GM23338 (cell line): ENCODE measurements around the gene NRP1. TPM values are rescaled to one million over a fixed set of nuclear protein-coding genes. Genes with fewer than 3 reads are reported as not detected.

Source experiments
- ETS1 ChIP-seq: IDR thresholded peaks from 2 replicates; pipeline ENCODE4 v1.6.1; 2016; ENCODE audit warnings: antibody characterized with exemption
- REST ChIP-seq: IDR thresholded peaks from one replicate; pipeline ENCODE4 v1.6.1; 2018; ENCODE audit warnings: antibody characterized with exemption; ENCODE audit not compliant: unreplicated experiment
- STAT1 ChIP-seq: IDR thresholded peaks from one replicate; pipeline ENCODE4 v1.6.1; 2016; ENCODE audit warnings: antibody characterized with exemption; ENCODE audit not compliant: unreplicated experiment
- ZNF114 ChIP-seq: fragments of 250-450 bp; sonication (Bioruptor Pico); IDR thresholded peaks from 2 replicates; pipeline ENCODE4 v1.5.0; 2020; ENCODE audit warnings: mild to moderate bottlenecking, moderate library complexity
- ZNF462 ChIP-seq: fragments of 250-450 bp; sonication (Bioruptor Pico); IDR thresholded peaks from 2 replicates; pipeline ENCODE4 v1.5.0; 2020; ENCODE audit warnings: mild to moderate bottlenecking, moderate library complexity
- polyA plus RNA-seq: library from polyadenylated mRNA; unstranded; fragments of >200 nt; fragmentation: Nextera tagmentation; extraction: Ambion mirVana; gene quantifications from 2 replicates; pipeline ENCODE4 v1.2.1, GENCODE V29; 2016
- total RNA-seq: library from RNA; depleted of rRNA; stranded (reverse); fragments of >200 nt; shearing (Covaris generic); gene quantifications from 2 replicates; pipeline ENCODE4 v1.2.3, GENCODE V29; 2014

Gene NRP1
- total and polyA plus RNA-seq, 2 experiments from 2014 or later = 2.9 to 3.5 TPM

GRCh38 chr10:33141251-33141650 lies 193.2 kb downstream of the NRP1 start (continued):
- TF ChIP-seq ZNF462 (CRISPR knock-in tag) = no peak
- TF ChIP-seq ETS1 = no peak
- no peak for TF ChIP-seq REST
- no peak for TF ChIP-seq STAT1
- TF ChIP-seq ZNF114 (CRISPR knock-in tag) = no peak
